Activated naive CD4-positive, alpha-beta T cell treated with anti-CD3 and anti-CD28 coated beads, Interleukin-2, amount 50 U/mL, for 16 hours (primary cell): ENCODE data around the gene PPP1R37.

Experiments used
- DNase-seq: peaks from one replicate; pipeline ENCODE4 v3.0.0-alpha.2; 2020

Gene PPP1R37

DNA sequence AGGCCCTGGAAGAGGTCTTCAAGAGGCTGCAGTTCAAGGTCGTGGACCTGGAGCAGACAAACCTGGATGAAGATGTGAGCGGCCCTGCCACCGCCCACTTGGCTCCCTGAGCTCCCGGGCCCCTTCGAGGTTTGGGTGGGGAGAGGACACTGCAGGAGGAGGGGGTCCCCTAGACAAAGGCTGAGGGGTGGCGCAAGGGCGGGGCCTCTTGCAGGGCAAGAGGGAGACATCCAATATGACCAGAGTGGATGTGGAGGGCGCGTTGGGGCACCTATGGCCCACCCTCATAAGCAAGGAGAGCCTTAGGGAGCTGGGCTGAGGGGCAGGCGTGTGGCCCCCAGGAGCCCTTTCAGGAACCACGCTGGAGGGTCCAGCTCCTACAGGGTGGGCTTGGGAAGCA lies 47.6 kb downstream of the PPP1R37 start:
- no peak for DNase-seq

DNA sequence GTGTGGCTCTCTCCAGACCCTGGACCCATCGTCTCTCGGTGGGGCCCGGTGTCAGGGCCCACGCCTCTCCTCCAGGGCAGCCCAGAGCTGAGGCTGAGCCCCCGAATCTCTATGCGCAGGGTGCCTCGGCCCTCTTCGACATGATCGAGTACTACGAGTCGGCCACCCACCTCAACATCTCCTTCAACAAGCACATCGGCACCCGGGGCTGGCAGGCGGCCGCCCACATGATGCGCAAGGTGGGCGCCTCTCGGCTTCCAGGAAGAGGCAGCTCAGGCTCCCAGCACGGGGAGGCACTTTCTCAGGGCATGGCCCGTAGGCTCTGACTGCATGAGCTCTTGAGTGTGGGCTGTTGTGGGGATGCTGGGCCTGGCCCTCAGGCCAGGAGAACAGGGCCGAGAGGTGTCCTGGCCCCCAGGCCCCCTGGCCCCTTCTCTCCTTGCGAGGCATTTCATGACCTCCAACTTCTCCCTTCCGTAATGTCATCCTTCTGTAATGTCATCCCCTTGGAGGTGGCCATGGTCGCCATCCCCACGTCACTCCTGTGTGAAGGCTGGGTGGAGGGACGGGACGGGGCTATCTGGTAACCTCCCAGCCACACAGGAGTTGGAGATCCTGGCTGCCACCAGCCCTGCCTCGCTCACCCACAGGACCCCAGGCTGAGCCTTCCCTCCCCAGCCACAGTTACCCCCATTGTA lies 48.4 kb downstream of the PPP1R37 start:
- no peak for DNase-seq

DNA sequence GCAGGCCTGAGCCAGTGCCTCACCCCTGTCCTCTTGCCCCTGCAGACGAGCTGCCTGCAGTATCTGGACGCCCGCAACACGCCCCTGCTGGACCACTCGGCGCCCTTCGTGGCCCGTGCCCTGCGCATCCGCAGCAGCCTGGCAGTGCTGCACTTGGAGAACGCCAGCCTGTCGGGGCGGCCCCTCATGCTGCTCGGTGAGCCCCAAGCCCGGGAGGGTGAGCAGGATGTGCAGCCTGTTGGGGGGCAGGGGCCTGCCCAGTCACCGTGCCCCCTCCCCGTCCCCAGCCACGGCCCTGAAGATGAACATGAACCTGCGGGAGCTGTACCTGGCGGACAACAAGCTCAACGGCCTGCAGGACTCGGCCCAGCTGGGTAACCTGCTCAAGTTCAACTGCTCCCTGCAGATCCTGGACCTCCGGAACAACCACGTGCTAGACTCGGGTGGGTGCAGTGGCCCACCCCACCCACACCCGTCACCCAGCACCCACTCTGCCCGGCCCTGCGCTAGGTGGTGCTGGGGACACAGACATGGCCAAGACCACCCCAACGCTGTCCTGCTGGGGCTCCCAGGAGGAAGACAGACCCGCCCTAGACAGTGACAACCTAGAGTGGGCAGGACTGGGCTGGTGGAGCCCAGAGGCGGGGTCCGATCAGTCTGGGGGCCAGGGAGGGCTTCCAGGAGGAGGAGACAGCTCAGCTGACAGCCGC lies 49.2 kb downstream of the PPP1R37 start:
- no peak for DNase-seq

DNA sequence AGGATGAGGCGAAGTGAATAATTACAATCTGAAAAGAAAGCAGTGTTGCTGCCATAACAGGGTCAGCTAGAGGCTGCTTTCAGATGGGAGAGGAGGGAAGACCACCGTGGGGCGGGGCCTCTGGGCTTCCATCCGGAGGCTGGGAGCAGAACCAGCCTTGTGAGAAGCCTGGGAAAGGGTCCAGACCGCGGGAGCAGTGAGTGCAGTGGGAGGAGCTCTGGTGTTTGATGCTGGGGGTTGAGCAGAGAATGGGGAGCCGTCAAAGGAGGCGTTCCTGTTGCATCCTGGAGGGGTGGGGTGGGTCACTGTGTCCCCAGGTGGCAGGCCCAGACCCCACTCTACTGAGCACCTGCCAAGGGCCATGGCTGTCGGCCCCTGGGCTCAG lies 49.7 kb downstream of the PPP1R37 start:
- no peak for DNase-seq

DNA sequence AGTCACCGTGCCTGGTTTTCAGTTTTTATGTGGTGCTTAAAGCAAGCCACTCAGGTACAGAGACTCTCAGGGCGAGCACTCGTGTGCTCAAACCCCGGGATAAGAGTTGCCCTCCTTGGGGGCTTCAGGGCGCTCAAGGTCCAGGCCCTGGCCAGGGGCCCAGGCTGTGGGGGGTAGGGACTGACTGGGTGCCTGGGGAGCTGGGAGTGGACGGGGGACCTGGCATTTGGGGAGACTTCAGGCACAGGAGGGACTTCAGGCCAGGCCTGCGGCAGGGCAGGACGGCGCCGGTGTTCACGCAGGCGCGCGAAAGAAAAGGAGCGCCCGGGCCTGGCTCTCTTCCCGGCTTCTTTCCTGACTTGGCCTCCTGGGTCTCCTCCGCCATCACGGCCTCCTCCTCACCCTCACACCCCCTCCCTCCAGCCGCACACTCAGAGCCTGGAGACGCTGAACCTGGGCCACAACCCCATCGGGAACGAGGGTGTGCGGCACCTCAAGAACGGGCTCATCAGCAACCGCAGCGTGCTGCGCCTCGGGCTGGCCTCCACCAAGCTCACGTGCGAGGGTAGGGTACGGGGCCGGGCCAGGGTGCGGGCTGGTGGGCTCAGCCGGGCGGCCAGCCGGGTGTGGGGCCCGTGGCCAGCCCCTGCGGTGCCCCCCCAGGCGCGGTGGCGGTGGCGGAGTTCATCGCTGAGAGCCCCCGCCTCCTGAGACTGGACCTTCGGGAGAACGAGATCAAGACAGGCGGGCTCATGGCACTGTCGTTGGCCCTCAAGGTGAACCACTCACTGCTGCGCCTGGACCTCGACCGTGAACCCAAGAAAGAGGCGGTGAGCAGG lies 51.7 kb downstream of the PPP1R37 start:
- no peak for DNase-seq

DNA sequence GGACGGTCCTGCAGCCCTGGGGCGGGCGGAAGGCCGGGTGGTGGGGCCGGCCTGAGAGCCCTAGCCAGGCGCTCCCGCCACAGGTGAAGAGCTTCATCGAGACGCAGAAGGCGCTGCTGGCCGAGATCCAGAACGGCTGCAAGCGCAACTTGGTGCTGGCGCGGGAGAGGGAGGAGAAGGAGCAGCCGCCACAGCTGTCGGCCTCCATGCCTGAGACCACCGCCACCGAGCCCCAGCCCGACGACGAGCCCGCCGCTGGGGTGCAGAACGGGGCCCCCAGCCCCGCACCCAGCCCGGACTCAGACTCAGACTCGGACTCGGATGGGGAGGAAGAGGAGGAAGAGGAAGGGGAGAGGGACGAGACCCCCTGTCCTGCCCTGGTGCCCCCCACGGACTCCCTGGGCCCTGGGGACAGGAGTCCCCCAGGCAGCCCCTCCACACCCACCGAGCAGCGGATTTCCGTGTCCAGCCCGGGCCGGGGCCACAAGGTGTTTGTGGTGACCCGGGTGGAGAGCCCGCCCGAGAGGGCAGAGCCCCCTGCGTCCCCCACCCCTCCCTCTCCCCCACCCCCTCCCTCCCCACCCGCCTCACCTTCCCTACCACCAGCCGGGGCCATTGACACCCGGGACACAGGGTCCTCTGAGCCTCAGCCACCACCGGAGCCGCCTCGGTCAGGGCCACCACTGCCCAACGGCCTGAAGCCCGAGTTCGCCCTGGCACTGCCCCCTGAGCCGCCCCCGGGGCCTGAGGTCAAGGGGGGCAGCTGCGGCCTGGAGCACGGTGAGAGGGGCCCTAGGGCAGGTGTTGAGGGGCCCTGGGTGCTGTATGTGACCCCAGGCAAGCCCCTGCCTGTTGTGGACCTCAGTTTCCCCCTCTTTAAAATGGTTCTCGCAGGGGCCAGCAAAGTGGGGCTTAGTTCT lies 52.6 kb downstream of the PPP1R37 start:
- DNase-seq: no peak

DNA sequence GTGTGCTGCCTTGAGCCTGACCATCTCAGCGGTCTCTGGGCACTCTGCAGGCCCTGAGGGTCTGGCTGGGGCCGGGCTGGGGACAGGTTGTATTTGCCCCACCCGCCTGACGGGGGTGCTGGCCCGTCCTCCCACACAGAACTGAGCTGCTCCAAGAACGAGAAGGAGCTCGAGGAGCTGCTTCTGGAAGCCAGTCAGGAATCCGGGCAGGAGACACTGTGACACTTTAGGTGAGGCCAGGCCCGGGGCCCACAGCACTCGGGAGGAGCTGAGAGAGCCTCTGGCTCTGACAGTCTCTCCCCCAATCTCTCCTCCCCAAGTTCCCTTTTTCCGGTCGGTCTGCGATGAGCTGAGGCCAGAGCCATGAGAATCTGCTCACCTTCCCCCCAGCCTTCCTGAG lies 53.3 kb downstream of the PPP1R37 start:
- DNase-seq: no peak

DNA sequence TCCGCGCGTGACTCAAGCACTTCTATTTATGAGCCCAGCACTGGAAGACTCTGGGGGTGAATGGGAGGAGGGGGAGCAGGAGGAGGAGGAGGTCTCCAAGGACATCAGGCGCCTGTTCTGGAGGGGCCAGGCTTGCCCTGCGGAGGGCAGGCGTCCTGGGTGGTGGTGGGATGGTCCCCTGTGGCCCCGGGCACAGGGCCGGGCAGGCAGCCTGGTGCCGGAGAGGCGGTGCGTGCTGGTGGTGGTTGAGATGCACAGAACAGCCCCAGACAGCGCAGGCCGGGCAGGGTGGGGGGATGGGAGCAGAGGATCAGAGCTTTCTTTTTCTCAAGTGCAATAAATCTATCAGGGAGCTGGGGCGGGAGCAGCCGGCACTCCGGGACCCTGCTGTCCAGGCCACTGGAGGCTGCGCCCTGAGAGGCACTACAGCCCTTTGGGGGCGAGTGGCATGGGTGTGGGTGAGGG lies 53.8 kb downstream of the PPP1R37 start:
- DNase-seq: no peak

DNA sequence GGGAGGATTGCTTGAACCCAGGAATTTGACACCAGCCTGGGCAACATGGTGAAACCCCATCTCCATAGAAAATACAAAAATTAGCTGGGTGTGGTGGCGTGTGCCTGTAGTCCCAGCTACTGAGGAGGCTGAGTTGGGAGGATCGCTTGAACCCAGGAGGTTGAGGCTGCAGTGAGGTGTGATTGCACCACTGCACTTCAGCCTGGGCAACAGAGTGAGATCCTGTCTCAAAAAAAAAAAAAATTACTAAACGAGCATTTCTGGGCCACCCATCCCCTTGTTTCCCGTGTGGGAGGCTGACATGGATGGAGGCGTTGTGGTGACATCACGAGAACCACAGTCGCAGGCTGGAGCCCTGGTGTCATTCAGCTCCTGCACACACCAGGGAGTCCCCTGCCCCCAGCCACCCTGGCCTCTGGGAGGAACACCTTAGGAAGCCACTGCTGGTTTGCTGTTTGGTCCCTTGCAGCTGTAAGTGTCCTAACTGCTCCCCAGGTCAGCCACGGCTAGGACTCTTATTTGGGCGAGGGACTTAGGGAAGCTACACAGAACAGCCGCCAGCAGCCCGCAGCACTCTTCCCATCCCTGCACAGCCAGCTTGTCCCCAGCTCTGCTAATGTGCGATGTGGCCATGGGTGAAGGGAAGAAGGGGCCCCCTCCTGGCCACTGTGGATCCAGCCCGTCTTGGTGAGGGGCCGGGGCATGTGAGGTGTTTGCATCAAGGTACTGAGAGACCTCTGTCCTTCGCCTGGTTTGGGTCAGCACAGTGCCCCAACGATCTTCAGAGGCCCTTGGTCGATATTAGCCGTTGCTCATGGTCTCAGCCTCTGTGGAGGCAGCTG lies 55.1 kb downstream of the PPP1R37 start:
- no peak for DNase-seq

DNA sequence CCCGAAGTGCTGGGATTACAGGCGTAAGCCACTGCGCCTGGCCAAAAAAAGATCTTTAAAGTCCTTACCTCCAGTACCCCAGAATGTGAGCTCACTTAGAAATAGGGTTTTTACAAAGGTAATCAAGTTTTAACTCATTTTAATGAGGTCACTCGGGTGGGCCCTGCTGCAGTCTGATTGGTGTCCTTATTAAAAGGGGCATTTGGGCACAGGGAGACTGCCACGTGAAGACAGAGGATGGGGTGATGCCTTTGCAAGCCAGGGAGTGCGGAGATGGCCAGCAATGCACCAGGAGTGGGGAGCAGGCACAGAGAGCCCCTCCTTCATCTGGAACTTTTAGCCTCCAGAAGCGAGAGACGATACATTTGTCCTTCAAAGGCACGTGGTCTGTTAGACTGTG lies 56.1 kb downstream of the PPP1R37 start:
- DNase-seq: no peak

DNA sequence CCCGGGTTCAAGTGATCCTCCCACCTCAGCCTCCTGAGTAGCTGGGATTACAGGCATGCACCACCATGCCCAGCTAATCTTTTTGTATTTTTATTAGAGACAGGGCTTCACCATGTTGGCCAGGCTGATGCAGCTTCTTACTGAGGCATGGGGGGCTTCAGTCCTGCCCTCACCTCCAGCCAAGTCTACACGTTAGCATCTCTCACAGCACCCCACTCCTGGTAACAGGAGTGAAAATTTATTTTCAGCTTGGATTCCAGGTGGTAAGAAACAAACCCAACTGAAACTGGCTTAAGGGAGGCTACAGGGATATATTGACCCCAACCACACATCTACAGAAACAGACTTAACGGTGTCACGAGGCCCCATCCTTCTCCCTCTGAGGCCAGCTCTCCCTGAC lies 57.2 kb downstream of the PPP1R37 start:
- no peak for DNase-seq

DNA sequence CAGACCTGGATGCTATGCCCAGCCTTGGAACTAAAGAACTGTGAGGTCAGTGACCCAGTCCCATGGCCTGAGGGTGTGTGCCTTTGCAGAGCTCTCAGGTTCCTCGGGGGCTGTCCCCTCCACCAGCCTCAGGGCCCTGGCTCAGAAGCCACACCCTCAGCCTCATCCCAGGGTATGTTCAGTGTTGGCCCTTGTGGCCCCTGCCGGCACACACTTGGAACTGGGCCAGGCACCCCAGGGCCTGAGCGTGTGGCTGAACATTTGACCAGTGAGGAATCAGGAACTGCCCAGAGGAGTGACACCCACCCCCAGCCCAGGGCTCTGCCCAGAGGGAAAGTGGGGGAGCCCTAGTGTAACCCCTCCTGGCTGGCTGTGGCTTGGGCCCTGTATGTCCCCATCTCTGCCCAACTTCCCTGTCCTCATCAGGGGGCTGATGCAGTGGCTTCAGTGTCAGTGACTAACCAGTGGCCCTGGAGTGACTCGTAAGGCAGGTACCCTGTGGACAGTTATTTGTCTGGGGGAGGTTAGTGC lies 57.8 kb downstream of the PPP1R37 start:
- DNase-seq: no peak

DNA sequence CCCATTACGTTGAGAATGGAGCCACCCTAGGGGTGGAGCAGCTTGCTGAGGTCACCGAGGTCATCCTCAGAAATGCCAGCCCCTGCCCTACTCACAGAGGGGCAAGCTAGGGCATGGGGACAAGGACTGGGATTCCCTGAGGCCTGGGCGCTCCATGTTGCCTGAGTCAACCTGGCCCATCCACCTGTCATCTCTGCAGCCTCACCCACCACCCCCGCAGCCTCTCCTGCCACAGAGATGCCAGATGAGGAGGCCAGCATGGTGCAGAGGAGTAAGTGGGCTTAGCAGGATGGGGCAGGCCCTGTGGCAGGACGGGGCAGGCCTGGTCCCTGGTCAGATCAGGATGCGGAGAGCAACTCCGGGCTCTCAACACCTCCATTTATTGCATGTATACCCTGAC lies 58.3 kb downstream of the PPP1R37 start:
- no peak for DNase-seq

DNA sequence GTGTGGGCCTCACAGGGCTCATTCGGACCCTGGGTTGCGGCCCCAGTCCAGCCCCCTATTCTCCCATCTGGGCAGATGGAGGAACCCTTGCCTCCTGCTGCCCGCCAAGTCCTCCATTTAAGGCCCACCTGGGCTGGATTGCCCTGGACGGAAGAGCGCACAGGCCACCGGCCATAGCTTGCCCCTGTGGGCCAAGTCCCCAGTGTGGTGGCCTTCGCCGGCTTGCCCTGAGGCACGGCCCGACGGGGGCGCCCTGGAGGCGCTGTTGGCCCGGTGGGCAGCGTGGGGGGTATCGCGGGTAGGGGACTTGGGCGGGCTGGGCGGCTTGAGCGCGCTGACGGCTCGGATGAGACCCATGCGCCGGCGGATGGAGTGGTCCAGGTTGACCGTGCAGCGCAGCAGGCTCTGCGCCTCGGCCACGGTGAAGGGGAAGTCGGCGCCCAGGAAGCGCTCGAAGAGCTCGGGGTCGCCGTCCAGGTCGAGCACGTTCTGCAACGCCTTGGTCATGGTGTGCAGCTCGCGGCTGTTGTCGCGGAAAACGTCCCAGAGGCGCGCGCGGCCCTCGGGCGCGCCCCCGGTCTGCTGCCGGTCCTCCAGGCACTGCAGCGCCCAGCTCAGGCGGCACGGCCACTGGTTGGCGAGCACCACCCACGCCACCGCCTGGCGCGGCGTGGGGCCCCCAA lies 59.0 kb downstream of the PPP1R37 start:
- no peak for DNase-seq

DNA sequence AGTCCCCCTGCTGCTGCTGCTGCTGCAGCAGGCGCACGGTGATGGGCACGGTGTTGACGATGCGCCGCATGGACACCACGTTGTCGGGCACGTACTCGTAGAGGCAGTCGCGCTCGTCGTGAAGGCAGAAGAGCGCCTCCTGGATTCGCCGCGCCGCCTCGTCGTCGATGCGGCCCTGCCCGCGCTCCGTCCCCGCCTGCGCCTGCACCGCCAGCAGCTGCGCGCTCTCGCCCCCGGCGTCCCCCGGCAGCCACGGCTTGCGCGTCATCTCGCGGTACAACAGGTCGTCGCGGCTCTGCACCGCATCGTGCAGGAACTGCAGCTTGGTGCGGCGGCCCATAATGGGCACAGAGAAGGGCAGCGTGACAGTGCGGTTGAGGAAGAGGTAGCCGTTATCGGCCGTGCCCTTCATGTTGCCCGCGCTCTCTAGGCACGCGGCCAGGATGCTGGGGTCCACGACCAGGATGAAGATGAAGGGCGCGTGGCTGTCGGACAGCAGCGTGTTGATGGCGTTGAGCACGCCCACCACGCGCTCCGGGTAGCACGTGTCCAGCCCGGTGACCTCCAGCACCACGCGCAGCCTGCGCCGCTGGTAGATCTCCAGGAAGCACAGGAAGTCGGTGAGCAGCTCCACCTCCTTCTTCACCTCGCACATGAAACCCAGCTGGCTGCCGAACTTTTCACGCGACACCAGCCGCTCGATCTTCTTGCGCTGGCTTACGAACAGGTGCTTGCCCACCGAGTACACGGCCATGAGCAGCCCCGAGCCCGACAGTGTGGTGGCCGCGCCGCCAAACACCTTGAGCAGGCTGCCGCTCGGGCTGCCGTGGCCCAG lies 59.7 kb downstream of the PPP1R37 start:
- DNase-seq: peak; percentile 45

DNA sequence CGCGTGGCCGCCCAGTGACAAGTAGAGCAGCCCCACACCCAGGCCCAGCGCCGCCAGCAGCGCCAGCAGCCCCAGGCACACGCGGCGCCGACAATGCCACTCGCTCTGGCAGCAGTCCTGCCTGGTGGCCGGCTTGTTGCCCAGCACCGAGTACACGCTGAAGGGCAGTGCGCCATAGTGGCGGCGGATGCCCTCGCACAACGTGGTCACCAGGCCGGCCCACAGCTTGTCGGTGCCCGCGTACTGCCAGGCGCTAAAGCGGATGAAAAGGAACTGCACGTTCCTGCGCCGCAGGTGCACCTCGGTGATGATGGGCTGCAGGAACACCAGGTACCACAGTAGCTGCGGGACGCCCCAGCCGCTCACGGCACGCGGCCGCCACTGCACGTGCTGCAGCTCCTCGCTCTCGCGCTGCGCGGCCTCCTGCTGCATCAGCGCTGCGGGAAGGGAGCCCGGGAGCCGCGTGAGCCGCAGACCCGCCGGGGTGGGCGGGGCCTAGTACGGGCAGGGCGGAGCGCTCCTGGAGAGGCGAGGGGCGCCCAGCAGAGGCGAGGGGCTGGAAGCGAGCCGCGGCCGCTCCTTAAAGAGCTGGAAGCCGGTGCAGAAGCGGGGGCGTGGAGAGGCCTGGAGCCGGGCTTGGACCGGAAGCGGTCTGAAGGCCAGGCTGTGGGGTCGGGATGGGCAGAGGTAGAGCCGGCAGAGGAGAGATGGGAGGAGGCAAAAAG lies 60.5 kb downstream of the PPP1R37 start:
- peak; percentile 52 for DNase-seq

DNA sequence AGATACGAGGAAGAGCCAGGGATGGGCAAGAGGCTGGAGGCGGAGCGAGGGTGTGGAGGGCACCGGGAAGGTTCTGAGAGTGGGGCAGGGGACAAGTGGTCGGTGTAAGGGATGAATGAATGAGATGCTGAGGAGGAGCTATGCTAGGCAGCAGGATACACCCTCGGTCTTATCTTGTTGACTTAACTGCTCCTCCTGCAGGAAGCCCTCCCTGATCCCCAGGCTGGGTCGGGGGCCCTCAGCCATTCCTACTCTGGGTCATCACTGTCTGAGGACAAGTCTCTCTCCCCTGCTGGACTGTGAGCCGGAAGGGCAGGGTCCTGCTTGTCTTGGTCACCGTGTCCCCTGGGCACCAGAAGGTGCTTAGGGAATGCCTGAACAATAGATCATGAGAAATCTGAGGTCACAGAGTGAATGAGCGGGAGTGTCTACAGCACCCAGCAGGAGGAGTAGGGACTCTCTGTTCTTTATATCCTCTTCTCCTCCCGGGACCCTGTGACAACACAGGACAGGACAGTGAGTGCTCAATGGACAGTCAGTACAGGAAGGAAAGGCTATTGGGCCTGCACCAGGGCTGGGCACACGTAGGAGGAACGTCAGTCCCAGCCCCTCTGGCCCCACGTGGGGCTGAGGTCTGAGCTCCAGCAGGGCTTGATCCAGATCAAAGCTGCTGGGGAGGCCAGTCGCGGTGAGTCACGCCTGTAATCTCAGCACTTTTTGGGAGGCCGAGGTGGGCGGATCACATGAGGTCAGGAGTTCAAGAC lies 61.3 kb downstream of the PPP1R37 start:
- no peak for DNase-seq

DNA sequence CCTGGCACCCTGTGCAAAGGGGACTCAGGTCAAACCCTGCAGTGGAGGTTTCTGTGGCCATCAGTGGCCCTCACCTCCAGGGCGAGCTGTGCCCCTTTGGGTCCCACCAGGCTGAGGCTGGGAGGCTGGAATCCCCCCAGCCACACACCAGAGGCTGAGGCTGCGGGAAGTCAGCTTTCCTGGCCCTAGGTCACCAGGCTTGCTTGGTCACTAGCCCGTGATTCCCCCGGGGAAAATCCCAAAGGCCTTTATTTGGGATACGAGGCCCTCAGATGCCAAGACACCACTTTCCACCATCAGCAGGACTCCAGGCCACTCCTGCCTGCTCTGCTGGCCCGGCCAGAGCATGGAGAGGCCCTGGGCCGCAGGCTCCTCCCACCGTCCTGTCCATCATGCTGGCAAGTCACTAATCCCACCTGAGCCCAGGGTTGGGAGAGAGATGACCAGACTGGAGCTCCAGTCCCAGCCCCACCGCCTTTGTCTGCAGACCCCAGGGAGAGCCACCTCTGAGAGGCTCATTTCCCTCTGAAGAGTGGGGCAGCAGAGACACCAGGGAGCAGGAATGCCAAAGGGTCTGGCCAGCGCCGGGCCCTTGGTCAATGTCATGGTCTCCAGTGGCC lies 63.1 kb downstream of the PPP1R37 start:
- DNase-seq: no peak
